ENCODE results near the gene ACTR1A. TPM values are rescaled to one million over a fixed set of nuclear protein-coding genes. Genes with fewer than 3 reads are reported as not detected.
A peak's percentile ranks its signal among the peaks of the same experiment; 100 is the strongest.

The ACTR1A gene
- polyA plus RNA-seq, 1 donor (not counting 4 experiments of a cell fraction or from before 2014, with no cell fraction given), result 162 TPM

GRCh38 chr10:102435529-102436233, 66.8 kb downstream of the ACTR1A start:
- H3K9me3 ChIP-seq (ENCODE audit: control insufficient read depth, low read depth, low read length), result no peaks in the 10 kb centered on the region
- no peak overlapping the region for H3K4me3 ChIP-seq (ENCODE audit: control insufficient read depth in 2 of 3, extremely low read depth in 1 of 3, insufficient read depth in 2 of 3, low read depth in 1 of 3, low read length in 3 of 3)
- H3K4me2 ChIP-seq (ENCODE audit: control insufficient read depth, extremely low read depth, insufficient read depth, low read depth, low read length), result peak overlapping the region; percentile 27
- H3K27ac ChIP-seq (ENCODE audit: control insufficient read depth, insufficient read depth, low read length), result no peak overlapping the region
- no peak for FAIRE-seq
- no peak overlapping the region for H3K9ac ChIP-seq (ENCODE audit: control insufficient read depth, extremely low read depth, insufficient read depth, low read length)
- dilution Hi-C loops (cut with MboI; ENCODE audit: extremely low pct_ligation_motif_present, low sequenced_read_pairs), result no loop called here
- H4K20me1 ChIP-seq (ENCODE audit: control insufficient read depth, extremely low read depth, insufficient read depth, low read length), result no peaks in the 10 kb centered on the region
- no peaks in the 10 kb centered on the region for H3K9me1 ChIP-seq (ENCODE audit: control insufficient read depth, extremely low read depth, insufficient read depth, low read length)
- no peaks in the 10 kb centered on the region for H3K36me3 ChIP-seq (ENCODE audit: control insufficient read depth in 2 of 2, extremely low read depth in 1 of 2, insufficient read depth in 2 of 2, low read length in 2 of 2)
- peaks cover 20% of the 10 kb centered on the region for H3K27me3 ChIP-seq (ENCODE audit: control insufficient read depth, extremely low read depth, insufficient read depth, low read length)
- DNase-seq (ENCODE audit: low read depth, low spot score), result no peak
- H2AFZ ChIP-seq (ENCODE audit: control insufficient read depth, low read length), result no peak overlapping the region
- H3K79me2 ChIP-seq (ENCODE audit: control insufficient read depth, insufficient read depth, low read length), result peaks cover 10% of the 10 kb centered on the region
- peaks cover 6% of the 10 kb centered on the region for H3K4me1 ChIP-seq (ENCODE audit: control insufficient read depth, extremely low read depth, insufficient read depth, low read length)
- TF ChIP-seq CTCF (optimal IDR thresholded peaks at IDR 0.05 in 1 of 3, IDR thresholded peaks at IDR 0.05 in 1 of 3, conservative IDR thresholded peaks at IDR 0.05 in 1 of 3; ENCODE audit: extremely low read depth in 1 of 3, insufficient read depth in 2 of 3, low read length in 3 of 3), result no peak
- peak; percentile 12 for TF ChIP-seq EZH2 (IDR thresholded peaks at IDR 0.05; ENCODE audit: low read length)

- FAIRE-seq (no peak), DNase-seq (ENCODE audit: low read depth, low spot score) (no peak)
- Histone ChIP-seq H4K20me1 (ENCODE audit: control insufficient read depth, extremely low read depth, insufficient read depth, low read length) (no peaks in the 10 kb centered on the region), H3K4me2 (ENCODE audit: control insufficient read depth, extremely low read depth, insufficient read depth, low read depth, low read length) (no peak overlapping the region), H3K4me1 (ENCODE audit: control insufficient read depth, extremely low read depth, insufficient read depth, low read length) (peaks cover 6% of the 10 kb centered on the region), H3K36me3 (ENCODE audit: control insufficient read depth in 2 of 2, extremely low read depth in 1 of 2, insufficient read depth in 2 of 2, low read length in 2 of 2) (no peaks in the 10 kb centered on the region), H3K27me3 (ENCODE audit: control insufficient read depth, extremely low read depth, insufficient read depth, low read length) (peaks cover 20% of the 10 kb centered on the region), H3K79me2 (ENCODE audit: control insufficient read depth, insufficient read depth, low read length) (peaks cover 10% of the 10 kb centered on the region), H3K9me3 (ENCODE audit: control insufficient read depth, low read depth, low read length) (no peaks in the 10 kb centered on the region), H3K4me3 (ENCODE audit: control insufficient read depth in 2 of 3, extremely low read depth in 1 of 3, insufficient read depth in 2 of 3, low read depth in 1 of 3, low read length in 3 of 3) (no peak overlapping the region), H3K27ac (ENCODE audit: control insufficient read depth, insufficient read depth, low read length) (no peak overlapping the region), H2AFZ (ENCODE audit: control insufficient read depth, low read length) (no peak overlapping the region), H3K9me1 (ENCODE audit: control insufficient read depth, extremely low read depth, insufficient read depth, low read length) (no peaks in the 10 kb centered on the region), H3K9ac (ENCODE audit: control insufficient read depth, extremely low read depth, insufficient read depth, low read length) (no peak overlapping the region)
- dilution Hi-C loops (cut with MboI; ENCODE audit: extremely low pct_ligation_motif_present, low sequenced_read_pairs), result no loop called here
- no peak for TF ChIP-seq CTCF (optimal IDR thresholded peaks at IDR 0.05 in 1 of 3, IDR thresholded peaks at IDR 0.05 in 1 of 3, conservative IDR thresholded peaks at IDR 0.05 in 1 of 3; ENCODE audit: extremely low read depth in 1 of 3, insufficient read depth in 2 of 3, low read length in 3 of 3)
- TF ChIP-seq EZH2 (IDR thresholded peaks at IDR 0.05; ENCODE audit: low read length), result peak; percentile 28
Observed at GRCh38 chr10:102435133-102435497, 67.4 kb downstream of the ACTR1A start.

Data from keratinocyte (primary cell).